Measurements from ENCODE around the gene SPATA46.

- TF ChIP-seq POLR2A (IDR thresholded peaks at IDR 0.05; ENCODE audit: low read depth, low read length) (no peak), MYC (IDR thresholded peaks at IDR 0.05; ENCODE audit: low read depth, low read length) (no peak), JUN (IDR thresholded peaks at IDR 0.05; ENCODE audit: borderline replicate concordance, insufficient read depth, insufficient read length, low read depth) (no peak), POLR2AphosphoS5 (IDR thresholded peaks at IDR 0.05; ENCODE audit: insufficient read depth, low read depth, low read length) (no peak), MAX (IDR thresholded peaks at IDR 0.05; ENCODE audit: insufficient read depth, insufficient read length) (no peak), EZH2 (IDR thresholded peaks at IDR 0.05; ENCODE audit: borderline replicate concordance, low read depth, low read length, severe bottlenecking) (no peak), GATA2 (IDR thresholded peaks at IDR 0.05; ENCODE audit: insufficient read depth, insufficient read length, low read depth, low read length) (no peak), FOS (IDR thresholded peaks at IDR 0.05; ENCODE audit: borderline replicate concordance, insufficient read depth, low read length) (no peak)
- TF ChIP-seq, protein P1, sequence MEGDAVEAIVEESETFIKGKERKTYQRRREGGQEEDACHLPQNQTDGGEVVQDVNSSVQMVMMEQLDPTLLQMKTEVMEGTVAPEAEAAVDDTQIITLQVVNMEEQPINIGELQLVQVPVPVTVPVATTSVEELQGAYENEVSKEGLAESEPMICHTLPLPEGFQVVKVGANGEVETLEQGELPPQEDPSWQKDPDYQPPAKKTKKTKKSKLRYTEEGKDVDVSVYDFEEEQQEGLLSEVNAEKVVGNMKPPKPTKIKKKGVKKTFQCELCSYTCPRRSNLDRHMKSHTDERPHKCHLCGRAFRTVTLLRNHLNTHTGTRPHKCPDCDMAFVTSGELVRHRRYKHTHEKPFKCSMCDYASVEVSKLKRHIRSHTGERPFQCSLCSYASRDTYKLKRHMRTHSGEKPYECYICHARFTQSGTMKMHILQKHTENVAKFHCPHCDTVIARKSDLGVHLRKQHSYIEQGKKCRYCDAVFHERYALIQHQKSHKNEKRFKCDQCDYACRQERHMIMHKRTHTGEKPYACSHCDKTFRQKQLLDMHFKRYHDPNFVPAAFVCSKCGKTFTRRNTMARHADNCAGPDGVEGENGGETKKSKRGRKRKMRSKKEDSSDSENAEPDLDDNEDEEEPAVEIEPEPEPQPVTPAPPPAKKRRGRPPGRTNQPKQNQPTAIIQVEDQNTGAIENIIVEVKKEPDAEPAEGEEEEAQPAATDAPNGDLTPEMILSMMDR (IDR thresholded peaks at IDR 0.05; ENCODE audit: extremely low read depth in 1 of 2, insufficient read depth in 1 of 2, low read depth in 1 of 2, low read length in 2 of 2), result no peak
Observed at GRCh38 chr1:162417650-162418049, 41.0 kb upstream of the SPATA46 start.
